Gastrocnemius medialis (tissue), 4 donors: ENCODE results near the gene CEBPG. TPM values are rescaled to one million over a fixed set of nuclear protein-coding genes. Genes with fewer than 3 reads are reported as not detected.
A peak's percentile ranks its signal among the peaks of the same experiment; 100 is the strongest.

Experiments
- ATAC-seq, 2 donors: fragments of 150-250 bp; one replicate each; pipeline ENCODE4 v1.9.1; 2016
- DNase-seq, 2 donors: peaks; one replicate each; pipeline ENCODE4 v3.0.0-alpha.2; 2019
- H3K27ac ChIP-seq, 4 donors: fragments of 200-600 bp; sonication (generic); 1 replicate in 1 of 4; 2 replicates in 3 of 4; pipeline ENCODE4 v1.5.1; 2016 to 2018; ENCODE audit warnings: mild to moderate bottlenecking in 2 of 4, moderate library complexity in 1 of 4
- H3K27me3 ChIP-seq, 3 donors: fragments of 200-600 bp; sonication (generic) in 2 of 3; 1 replicate in 1 of 3; 2 replicates in 2 of 3; pipeline versions ENCODE4 v1.5.1 to v1.6.0; 2016 to 2019; ENCODE audit warnings: mild to moderate bottlenecking in 1 of 3, moderate library complexity in 1 of 3
- H3K36me3 ChIP-seq, 2 donors: fragments of 200-600 bp; sonication (generic) in 1 of 2; one replicate each; pipeline ENCODE4 v1.5.1; 2017 to 2018
- H3K4me1 ChIP-seq, 2 donors: fragments of 200-600 bp; sonication (generic) in 1 of 2; one replicate each; pipeline ENCODE4 v1.5.1; 2016 to 2017; ENCODE audit warnings: mild to moderate bottlenecking in 2 of 2
- H3K4me3 ChIP-seq, 4 donors: fragments of 200-600 bp; sonication (generic) in 3 of 4; 1 replicate in 1 of 4; 2 replicates in 3 of 4; pipeline ENCODE4 v1.5.1; 2016 to 2019; ENCODE audit warnings: mild to moderate bottlenecking in 2 of 4
- H3K9me3 ChIP-seq, 3 donors: fragments of 200-600 bp; sonication (generic) in 2 of 3; 1 replicate in 1 of 3; 2 replicates in 2 of 3; pipeline ENCODE4 v1.5.1; 2016 to 2019
- POLR2A ChIP-seq, 2 donors: fragments of 450-650 bp; IDR thresholded peaks; one replicate each; pipeline ENCODE4 v1.6.1; 2017; ENCODE audit warnings: antibody characterized with exemption in 2 of 2, mild to moderate bottlenecking in 2 of 2, moderate library complexity in 2 of 2
- in situ Hi-C, 4 donors: fragments of 200-750 bp; cut with MboI; loops; one replicate each; pipeline versions ENCODE4 v1.15.0 to v1.8.0; 2017; ENCODE audit warnings: low sequenced_read_pairs in 4 of 4
- intact Hi-C: fragments of 100-400 bp; cut with DNase I; formaldehyde crosslinking; loops from one replicate; pipeline ENCODE4 v1.15.1; 2023; ENCODE audit warnings: low total_unique reads
- total RNA-seq, 4 donors: library from RNA; depleted of rRNA; stranded (reverse); fragments of >200 nt; gene quantifications; one replicate each; pipeline versions ENCODE4 v1.1.0 to v1.2.3, GENCODE V29; 2016
- TF ChIP-seq, protein P1 (sequence below), 5 experiments: fragments of 450-650 bp in 3 of 5; fragments of 200-600 bp in 2 of 5; sonication (generic) in 2 of 5; IDR thresholded peaks in 4 of 5; conservative IDR thresholded peaks in 1 of 5; 1 replicate in 4 of 5; 2 replicates in 1 of 5; pipeline ENCODE4 v1.5.1; 2016 to 2019; ENCODE audit warnings: antibody characterized with exemption in 5 of 5, mild to moderate bottlenecking in 3 of 5, moderate library complexity in 3 of 5

The CEBPG gene
- total RNA-seq, 4 donors from 2014 or later = 44.2 to 50.1 (median 46.1) TPM

DNA sequence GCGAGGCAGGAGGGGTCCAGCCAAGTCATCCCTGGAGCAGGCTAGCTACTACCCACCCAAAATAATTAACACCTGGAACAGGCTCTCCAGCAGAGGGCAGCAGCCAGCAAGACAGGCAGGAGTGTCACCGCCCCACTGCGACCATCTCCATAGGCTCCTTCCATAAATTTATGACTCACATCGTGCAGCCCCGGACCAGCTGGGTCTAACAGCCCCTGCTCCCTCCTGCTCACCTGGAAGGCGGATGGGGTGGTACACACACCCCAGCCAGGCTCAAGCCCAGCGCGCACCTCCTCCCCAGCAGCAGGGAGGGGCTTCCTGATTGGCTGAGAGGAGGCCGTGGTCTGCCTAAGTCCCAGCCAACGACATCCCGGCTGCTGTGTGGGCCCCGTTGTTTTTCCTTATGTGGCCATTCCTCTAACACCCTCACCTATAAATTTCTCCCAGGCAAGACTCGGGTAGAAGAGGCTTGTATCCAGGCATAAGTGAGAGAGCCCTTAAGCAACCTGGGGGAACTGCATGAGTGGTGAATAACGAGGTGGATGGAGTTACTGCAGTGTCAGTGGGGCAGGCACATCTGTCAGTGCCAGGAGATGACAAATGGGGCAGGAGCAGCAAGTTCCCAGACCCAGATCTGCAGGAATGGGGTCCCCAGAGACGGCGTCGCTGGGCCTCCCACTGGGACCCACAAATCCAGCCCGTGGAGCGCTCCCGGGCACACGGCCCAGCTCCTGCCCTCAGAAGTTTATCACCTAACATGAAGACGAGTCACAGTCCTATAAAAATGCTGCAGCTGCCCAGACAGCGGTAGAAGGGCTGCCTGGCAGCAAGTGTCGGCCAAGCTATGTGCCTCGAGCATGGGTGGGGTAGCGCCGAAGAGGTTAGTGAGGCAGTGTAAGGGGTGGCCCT, 43.1 kb downstream of the CEBPG start:
- Histone ChIP-seq H3K4me1 (no peaks in the 10 kb centered on the region), H3K27ac (no peak overlapping the region), H3K9me3 (no peaks in the 10 kb centered on the region), H3K4me3 (no peak overlapping the region), H3K27me3 (no peaks in the 10 kb centered on the region), H3K36me3 (no peaks in the 10 kb centered on the region)
- TF ChIP-seq POLR2A (IDR thresholded peaks at IDR 0.05) = no peak
- TF ChIP-seq, protein P1, sequence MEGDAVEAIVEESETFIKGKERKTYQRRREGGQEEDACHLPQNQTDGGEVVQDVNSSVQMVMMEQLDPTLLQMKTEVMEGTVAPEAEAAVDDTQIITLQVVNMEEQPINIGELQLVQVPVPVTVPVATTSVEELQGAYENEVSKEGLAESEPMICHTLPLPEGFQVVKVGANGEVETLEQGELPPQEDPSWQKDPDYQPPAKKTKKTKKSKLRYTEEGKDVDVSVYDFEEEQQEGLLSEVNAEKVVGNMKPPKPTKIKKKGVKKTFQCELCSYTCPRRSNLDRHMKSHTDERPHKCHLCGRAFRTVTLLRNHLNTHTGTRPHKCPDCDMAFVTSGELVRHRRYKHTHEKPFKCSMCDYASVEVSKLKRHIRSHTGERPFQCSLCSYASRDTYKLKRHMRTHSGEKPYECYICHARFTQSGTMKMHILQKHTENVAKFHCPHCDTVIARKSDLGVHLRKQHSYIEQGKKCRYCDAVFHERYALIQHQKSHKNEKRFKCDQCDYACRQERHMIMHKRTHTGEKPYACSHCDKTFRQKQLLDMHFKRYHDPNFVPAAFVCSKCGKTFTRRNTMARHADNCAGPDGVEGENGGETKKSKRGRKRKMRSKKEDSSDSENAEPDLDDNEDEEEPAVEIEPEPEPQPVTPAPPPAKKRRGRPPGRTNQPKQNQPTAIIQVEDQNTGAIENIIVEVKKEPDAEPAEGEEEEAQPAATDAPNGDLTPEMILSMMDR (IDR thresholded peaks at IDR 0.05 in 4 of 5, conservative IDR thresholded peaks at IDR 0.05 in 1 of 5) = peak; percentile 5 to 57 (median 53)
- in situ Hi-C loops (no loop called here), intact Hi-C loops (loop anchor here (5.0 kb wide), 1 partner anchor 356 kb away; no protein-coding TSS in a partner anchor)
- DNase-seq (no peak), ATAC-seq (peak in 1 of 2 donors; percentile 66)

DNA sequence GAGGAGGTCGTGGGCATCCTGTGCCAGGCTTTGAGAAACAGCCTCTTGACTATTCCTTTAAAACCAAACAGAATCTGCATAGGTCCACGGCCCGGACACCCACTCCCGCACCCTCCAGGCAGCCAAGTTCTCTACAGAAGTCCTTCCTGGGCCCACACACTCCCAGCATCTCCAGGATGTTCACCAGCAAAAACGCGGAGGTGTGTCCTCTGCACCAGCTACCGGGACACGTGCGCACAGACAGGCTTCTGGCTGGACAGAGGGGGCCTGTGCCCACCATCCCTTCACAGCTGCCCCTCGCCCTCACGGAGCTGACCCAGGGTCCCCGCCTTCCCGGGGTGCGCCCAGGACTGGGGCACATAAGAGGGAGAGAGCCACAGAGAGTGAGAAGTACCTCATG, 44.2 kb downstream of the CEBPG start:
- in situ Hi-C loops = no loop called here
- Histone ChIP-seq H3K27ac (no peak overlapping the region), H3K4me3 (no peak overlapping the region), H3K9me3 (no peaks in the 10 kb centered on the region), H3K4me1 (no peaks in the 10 kb centered on the region), H3K27me3 (no peaks in the 10 kb centered on the region), H3K36me3 (no peaks in the 10 kb centered on the region)
- no peak for TF ChIP-seq POLR2A (IDR thresholded peaks at IDR 0.05)
- TF ChIP-seq, protein P1 (IDR thresholded peaks at IDR 0.05 in 4 of 5, conservative IDR thresholded peaks at IDR 0.05 in 1 of 5) = no peak
- intact Hi-C loops = loop anchor here (5.0 kb wide), 1 partner anchor 355 kb away; no protein-coding TSS in a partner anchor
- DNase-seq (no peak), ATAC-seq (no peak)

DNA sequence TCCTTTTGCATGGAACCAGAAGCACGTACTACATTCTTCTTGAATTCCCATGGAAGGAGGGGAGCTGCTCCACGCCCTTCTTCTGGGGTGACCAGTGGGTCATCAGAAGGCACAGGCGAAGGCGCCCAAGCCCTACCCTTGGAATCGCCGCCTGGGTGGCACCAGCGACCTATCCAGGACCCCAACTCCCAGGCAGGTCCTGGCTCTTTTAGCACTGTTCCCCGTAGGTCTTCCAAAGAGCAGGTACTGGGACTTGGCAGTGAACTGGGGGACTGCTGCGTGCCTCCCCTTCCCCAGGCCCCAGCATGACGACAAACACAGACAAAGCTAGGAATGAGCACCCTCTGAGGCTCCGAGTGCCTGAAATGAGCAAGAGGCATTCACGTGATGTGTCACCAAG, 45.0 kb downstream of the CEBPG start:
- intact Hi-C loops = loop anchor here (5.0 kb wide), 1 partner anchor 354 kb away; no protein-coding TSS in a partner anchor
- no peak for TF ChIP-seq POLR2A (IDR thresholded peaks at IDR 0.05)
- TF ChIP-seq, protein P1 (IDR thresholded peaks at IDR 0.05 in 4 of 5, conservative IDR thresholded peaks at IDR 0.05 in 1 of 5) = no peak
- in situ Hi-C loops = no loop called here
- Histone ChIP-seq H3K27ac (no peak overlapping the region), H3K4me1 (no peaks in the 10 kb centered on the region), H3K4me3 (no peak overlapping the region), H3K9me3 (no peaks in the 10 kb centered on the region), H3K27me3 (no peaks in the 10 kb centered on the region), H3K36me3 (no peaks in the 10 kb centered on the region)
- ATAC-seq (no peak), DNase-seq (no peak)

DNA sequence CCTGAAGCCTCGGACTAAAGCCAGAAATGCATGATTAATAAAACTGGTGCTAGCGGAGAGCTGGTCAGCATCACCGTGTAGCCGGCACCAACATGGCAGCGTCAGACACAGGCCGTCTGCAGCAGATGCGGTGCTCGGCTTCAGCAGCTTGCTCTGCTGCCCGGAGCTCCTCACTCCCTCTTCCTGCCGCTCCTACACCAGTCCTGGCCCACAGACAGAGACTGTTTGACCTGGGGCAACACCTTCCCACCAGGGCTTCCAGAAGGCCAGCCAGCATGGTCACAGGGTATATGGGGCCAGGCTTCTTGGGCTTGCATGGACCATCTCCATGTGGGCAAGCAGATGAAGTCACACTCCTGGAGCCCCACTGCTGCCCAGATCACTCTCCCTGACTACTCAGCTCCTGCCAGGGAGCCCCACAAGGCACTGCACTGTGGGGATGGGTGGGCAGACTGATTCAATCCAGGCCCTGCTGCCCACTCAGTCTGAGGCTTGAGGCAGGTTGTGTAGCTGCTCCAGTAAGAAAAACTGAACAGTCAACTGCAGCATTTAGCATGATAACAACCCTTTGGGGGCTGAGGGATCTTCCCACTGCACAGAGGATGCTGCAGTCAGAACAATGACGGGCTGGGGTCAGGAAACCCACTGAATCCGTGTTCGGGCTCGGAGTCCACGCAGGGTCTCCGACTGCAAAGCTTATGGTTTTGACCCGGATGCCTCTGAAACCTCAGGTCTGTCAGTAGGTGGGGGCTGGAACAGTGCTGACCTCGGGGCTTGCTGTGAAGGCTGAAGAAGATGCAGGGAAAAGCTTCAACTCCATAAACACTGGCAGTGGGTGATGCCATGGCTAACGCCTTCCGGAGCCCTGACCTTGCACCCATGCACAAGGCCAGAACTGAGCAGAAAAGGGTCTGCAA, 45.6 kb downstream of the CEBPG start:
- Histone ChIP-seq H3K9me3 (no peaks in the 10 kb centered on the region), H3K4me3 (no peak overlapping the region), H3K27ac (no peak overlapping the region), H3K36me3 (no peaks in the 10 kb centered on the region), H3K27me3 (no peaks in the 10 kb centered on the region), H3K4me1 (no peaks in the 10 kb centered on the region)
- intact Hi-C loops (loop anchor here (5.0 kb wide), 1 partner anchor 353 kb away; no protein-coding TSS in a partner anchor), in situ Hi-C loops (no loop called here)
- TF ChIP-seq POLR2A (IDR thresholded peaks at IDR 0.05) = no peak
- TF ChIP-seq, protein P1 (IDR thresholded peaks at IDR 0.05 in 4 of 5, conservative IDR thresholded peaks at IDR 0.05 in 1 of 5) = no peak
- ATAC-seq (no peak), DNase-seq (no peak)
